ENCODE data around the gene TARBP2. TPM values are rescaled to one million over a fixed set of nuclear protein-coding genes. Genes with fewer than 3 reads are reported as not detected.

Gene TARBP2
- total RNA-seq, 2 donors from 2014 or later = 23.4 to 45.7 TPM

- no peak overlapping the region for H3K4me3 ChIP-seq
- no peak overlapping the region for H3K27ac ChIP-seq
- TF ChIP-seq POLR2AphosphoS5 (IDR thresholded peaks at IDR 0.05) (no peak), CTCF (IDR thresholded peaks at IDR 0.05) (no peak), POLR2A (IDR thresholded peaks at IDR 0.05) (no peak)
- WGBS = 63% methylated on average over 9 of the region's 9 CpGs
- H3K27me3 ChIP-seq (replicated peaks; ENCODE audit: insufficient read depth) = no peaks in the 10 kb centered on the region
- no peak for DNase-seq (ENCODE audit: low spot score)
- no peaks in the 10 kb centered on the region for H3K36me3 ChIP-seq
- H3K9me3 ChIP-seq = no peaks in the 10 kb centered on the region
- H3K4me1 ChIP-seq (replicated peaks) = peaks cover 9% of the 10 kb centered on the region
- intact Hi-C loops (cut with DNase I) = loop anchor here (5.0 to 10.0 kb wide), 3 partner anchors 50 to 448 kb away; partner anchors contain the start of genes AAAS, PCBP2 and TNS2
Observed at GRCh38 chr12:53502331-53502730, 1.2 kb downstream of the TARBP2 start.

- Histone ChIP-seq H3K27ac (no peak overlapping the region), H3K36me3 (no peaks in the 10 kb centered on the region), H3K9me3 (no peaks in the 10 kb centered on the region), H3K4me1 (replicated peaks) (peaks cover 9% of the 10 kb centered on the region), H3K27me3 (replicated peaks; ENCODE audit: insufficient read depth) (no peaks in the 10 kb centered on the region), H3K4me3 (no peak overlapping the region)
- intact Hi-C loops (cut with DNase I) = loop anchor here (5.0 to 10.0 kb wide), 3 partner anchors 51 to 448 kb away; partner anchors contain the start of genes AAAS, PCBP2 and TNS2
- TF ChIP-seq CTCF (IDR thresholded peaks at IDR 0.05) (no peak), POLR2AphosphoS5 (IDR thresholded peaks at IDR 0.05) (no peak), POLR2A (IDR thresholded peaks at IDR 0.05) (no peak)
- WGBS = 81% methylated on average over 10 of the region's 10 CpGs
- DNase-seq (ENCODE audit: low spot score) = no peak
Observed at GRCh38 chr12:53502983-53503728, 2.1 kb downstream of the TARBP2 start.

GRCh38 chr12:53504004-53504920 lies 3.2 kb downstream of the TARBP2 start:
- Histone ChIP-seq H3K27ac (no peak overlapping the region), H3K4me1 (replicated peaks) (peaks cover 9% of the 10 kb centered on the region), H3K36me3 (no peaks in the 10 kb centered on the region), H3K27me3 (replicated peaks; ENCODE audit: insufficient read depth) (no peaks in the 10 kb centered on the region), H3K9me3 (no peaks in the 10 kb centered on the region), H3K4me3 (no peak overlapping the region)
- TF ChIP-seq CTCF (IDR thresholded peaks at IDR 0.05) (no peak), POLR2AphosphoS5 (IDR thresholded peaks at IDR 0.05) (no peak), POLR2A (IDR thresholded peaks at IDR 0.05) (no peak)
- 71% methylated on average over 14 of the region's 14 CpGs for WGBS
- DNase-seq (ENCODE audit: low spot score) = no peak
- intact Hi-C loops (cut with DNase I) = loop anchor here (5.0 to 10.0 kb wide), 3 partner anchors 52 to 449 kb away; partner anchors contain the start of genes AAAS, PCBP2 and TNS2

- intact Hi-C loops (cut with DNase I) = loop anchor here (10.0 kb wide), 2 partner anchors 180 to 450 kb away; partner anchors contain the start of genes AAAS and TNS2
- no peak for DNase-seq (ENCODE audit: low spot score)
Observed at GRCh38 chr12:53505086-53505485, 4.0 kb downstream of the TARBP2 start.

More at GRCh38 chr12:53505086-53505485, 4.0 kb downstream of the TARBP2 start:
- Histone ChIP-seq H3K36me3 (no peaks in the 10 kb centered on the region), H3K9me3 (no peaks in the 10 kb centered on the region), H3K27me3 (replicated peaks; ENCODE audit: insufficient read depth) (no peaks in the 10 kb centered on the region), H3K4me1 (replicated peaks) (peaks cover 9% of the 10 kb centered on the region), H3K4me3 (no peak overlapping the region), H3K27ac (no peak overlapping the region)
- 77% methylated on average over 10 of the region's 10 CpGs for WGBS
- TF ChIP-seq POLR2AphosphoS5 (IDR thresholded peaks at IDR 0.05) (no peak), POLR2A (IDR thresholded peaks at IDR 0.05) (no peak), CTCF (IDR thresholded peaks at IDR 0.05) (no peak)
